ENCODE results near the gene C2CD2L. TPM values are rescaled to one million over a fixed set of nuclear protein-coding genes. Genes with fewer than 3 reads are reported as not detected.
"Not testable (repeated sequence)": the region's sequence is repeated elsewhere in the genome, so short reads cannot be mapped to it uniquely, and the experiment has no call there.

Gene C2CD2L
- 5.5 and 7.5 TPM in 2 replicates for polyA plus RNA-seq (2014; cell fraction: cytosol; rRNA removed)
- 9.9 and 12.1 TPM in 2 replicates for polyA plus RNA-seq (2014; cell fraction: nucleus; rRNA removed)

DNA sequence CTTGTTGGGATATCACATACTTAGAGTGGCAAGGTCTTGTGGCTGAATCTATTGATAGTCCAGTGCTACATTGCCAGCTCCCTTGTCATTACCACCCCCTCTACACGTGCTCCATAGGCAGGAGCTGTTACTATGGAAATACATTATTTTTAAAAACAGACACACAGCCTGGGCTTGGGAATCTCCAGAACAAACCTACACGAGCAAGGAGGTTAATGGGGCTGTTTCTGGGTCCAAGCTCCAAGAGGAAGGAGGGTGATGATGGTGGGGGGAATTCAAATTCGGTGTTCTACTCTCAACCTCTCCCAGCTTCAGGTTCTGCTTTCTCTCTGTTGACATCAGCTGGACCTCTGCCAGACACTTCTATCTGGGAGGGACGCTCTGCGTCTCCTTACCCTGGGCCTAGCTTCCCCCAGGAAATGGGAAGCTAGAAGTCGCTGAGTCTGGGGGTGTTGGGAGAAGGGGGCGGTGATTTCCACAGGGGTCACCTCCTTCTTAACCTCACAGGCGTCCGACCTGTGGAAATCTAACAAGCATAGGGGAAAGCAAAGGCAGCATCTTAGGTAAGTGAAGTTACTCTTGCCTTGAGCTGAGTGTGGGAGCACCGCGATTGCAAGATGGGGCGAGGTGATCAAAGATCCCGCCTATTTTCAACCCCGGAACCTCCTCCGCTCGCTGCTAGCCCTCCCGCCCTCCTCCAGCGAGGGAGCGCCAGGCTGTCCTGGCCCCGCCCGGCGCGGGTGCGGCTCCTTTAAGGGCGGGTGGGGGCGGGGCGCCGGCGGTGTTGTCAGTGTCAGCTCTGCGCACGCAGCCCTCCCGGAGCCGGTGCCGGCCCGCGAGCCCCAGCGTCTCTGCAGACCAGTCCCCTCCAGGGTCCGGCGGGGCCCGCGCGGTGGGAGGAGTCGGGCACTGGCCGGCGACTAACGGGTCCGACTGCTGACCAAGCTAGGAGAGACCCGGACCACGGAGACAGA is at the start of gene C2CD2L:
C2CD2L (plus strand) TSS at position 781 of the 974 bp plus-strand sequence. CDS start 398 bp downstream, outside the sequence.
- DNase-seq (ENCODE audit: low spot score), result peak; percentile 79

DNA sequence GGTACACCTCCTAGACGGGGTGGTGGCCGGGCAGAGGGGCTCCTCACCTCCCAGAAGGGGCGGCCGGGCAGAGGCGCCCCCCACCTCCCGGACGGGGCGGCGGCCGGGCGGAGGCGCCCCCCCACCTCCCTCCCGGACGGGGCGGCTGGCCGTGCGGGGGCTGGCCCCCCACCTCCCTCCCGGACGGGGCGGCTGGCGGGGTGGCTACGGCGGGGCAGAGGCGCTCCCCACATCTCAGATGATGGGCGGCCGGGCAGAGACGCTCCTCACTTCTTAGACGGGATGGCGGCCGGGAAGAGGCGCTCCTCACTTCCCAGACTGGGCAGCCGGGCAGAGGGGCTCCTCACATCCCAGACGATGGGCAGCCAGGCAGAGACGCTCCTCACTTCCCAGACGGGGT is 48.0 kb upstream of the C2CD2L start:
- not testable (repeated sequence) for DNase-seq (ENCODE audit: low spot score)

DNA sequence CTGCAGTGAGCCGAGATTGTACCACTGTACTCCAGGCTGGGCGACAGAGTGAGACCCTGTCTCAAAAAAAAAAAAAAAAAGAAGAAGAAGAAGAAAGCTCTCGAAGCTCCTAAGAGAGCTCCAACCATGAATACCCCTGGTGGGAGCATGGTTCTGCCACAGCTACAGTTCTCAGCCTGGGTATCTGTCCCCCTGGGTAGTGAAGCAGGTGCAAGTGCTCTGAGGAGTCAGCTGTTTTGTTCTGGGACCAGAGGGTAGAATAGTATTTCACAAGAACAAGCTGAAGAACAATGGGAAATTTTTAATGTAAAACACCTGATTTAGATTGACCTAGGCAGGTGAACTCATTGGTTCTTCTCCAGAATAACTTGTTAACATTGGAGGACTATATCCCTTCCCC is 45.9 kb upstream of the C2CD2L start:
- DNase-seq (ENCODE audit: low spot score), result no peak

DNA sequence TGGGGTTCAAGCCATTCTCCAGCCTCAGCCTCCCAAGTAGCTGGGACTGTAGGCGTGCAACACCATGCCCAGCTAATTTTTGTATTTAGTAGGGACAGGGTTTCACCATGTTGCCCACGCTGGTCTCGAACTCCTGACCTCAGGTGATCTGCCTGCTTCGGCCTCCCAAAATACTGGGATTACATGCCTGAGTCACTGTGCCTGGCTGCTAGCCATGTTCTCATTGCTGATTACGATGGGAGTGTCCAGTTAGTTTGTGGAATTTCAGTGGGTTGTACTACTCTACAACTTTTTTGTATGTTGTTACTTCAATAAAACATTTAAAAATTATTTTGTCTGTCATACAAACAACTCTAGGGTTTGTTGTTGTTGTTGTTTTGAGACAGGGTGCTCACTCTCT is 44.4 kb upstream of the C2CD2L start:
- DNase-seq (ENCODE audit: low spot score), result no peak

DNA sequence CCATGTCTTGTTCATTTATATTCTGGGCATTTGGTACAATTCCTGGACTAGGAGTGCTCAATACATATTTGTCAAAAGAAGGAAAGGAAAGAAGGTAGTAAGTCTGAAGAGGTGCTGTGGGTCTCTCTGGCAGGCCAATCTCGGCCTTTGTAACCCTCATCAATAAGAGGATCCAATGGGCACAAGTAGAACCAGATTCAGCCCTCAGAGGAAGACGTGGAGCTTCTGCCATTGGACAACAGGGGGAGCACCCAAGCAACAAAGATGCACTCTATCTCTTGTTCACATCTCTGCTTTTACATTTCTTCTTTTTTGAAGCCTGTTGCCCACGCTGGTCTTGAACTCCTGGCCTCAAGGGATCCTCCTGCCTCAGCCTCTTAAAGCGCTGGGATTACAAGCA is 41.8 kb upstream of the C2CD2L start:
- peak; percentile 17 for DNase-seq (ENCODE audit: low spot score)

DNA sequence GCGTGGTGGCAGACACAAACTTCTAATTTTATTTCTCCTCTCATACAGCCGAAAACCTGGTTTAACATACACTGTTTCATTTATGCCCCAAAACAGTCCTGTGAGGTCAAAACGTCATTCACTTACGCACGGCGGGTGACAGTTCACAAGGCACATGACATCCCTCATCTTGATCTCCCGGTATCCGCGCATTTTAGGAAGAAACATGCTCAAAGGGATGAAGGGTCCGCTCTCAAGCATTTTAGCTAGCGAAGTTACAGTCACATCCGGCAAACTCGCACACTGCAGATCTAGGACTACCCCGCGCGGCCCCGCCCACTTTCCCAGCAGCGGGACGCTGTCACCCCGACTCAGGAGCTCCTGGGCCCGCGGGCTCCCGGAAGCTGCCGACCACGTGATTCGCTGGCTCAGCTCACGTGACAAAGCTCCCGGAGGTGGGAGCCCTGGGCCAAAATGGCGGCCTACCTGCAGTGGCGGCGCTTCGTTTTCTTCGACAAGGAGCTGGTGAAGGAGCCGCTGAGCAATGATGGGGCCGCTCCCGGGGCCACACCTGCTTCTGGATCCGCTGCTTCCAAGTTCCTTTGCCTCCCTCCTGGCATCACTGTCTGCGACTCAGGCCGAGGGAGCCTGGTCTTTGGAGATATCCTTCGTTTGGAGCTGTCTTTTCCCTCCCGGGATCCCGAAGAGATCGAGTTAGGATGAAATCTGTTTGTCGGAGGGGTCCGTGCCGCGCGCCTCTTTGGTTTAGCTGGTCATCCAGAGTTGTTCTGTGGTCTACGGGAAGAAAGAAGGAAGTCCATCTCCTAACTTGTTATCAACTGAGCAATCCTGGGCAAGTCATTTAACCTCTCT is 39.5 kb upstream of the C2CD2L start, which contains the start of gene VPS11:
VPS11 (plus strand) TSS at position 448 of the 852 bp plus-strand sequence; CDS start at position 454, 6 bp downstream.
- peak; percentile 90 for DNase-seq (ENCODE audit: low spot score)

DNA sequence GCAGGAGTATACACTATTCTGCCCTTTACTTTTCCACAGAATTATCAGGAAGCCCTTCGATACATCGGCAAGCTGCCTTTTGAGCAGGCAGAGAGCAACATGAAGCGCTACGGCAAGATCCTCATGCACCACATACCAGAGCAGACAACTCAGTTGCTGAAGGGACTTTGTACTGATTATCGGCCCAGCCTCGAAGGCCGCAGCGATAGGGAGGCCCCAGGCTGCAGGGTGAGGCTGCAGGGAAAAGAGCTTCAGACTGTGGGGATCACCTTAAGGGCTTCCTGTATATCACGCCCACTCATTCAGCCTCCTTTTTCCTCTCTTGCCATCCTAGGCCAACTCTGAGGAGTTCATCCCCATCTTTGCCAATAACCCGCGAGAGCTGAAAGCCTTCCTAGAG is 29.3 kb upstream of the C2CD2L start:
- no peak for DNase-seq (ENCODE audit: low spot score)

DNA sequence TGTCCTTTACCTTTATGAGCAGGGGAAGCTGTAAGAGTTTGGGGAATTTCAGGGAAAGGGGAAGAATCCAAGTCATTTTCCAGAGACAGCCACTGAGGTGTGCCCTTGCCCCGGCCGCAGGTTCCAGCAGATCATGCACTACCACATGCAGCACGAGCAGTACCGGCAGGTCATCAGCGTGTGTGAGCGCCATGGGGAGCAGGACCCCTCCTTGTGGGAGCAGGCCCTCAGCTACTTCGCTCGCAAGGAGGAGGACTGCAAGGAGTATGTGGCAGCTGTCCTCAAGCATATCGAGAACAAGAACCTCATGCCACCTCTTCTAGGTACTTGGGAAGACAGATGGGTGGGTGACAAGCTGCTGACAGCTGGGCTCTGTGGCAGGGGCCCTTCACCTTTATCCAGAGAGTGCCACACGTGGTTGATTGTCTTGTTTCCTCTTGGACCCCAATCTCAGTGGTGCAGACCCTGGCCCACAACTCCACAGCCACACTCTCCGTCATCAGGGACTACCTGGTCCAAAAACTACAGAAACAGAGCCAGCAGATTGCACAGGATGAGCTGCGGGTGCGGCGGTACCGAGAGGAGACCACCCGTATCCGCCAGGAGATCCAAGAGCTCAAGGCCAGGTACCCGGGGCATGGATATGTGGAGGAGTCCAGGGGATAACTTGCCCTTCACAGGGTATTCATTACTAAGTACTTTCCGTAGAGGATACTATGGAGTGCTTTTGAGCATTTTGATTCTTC is 28.3 kb upstream of the C2CD2L start:
- no peak for DNase-seq (ENCODE audit: low spot score)

DNA sequence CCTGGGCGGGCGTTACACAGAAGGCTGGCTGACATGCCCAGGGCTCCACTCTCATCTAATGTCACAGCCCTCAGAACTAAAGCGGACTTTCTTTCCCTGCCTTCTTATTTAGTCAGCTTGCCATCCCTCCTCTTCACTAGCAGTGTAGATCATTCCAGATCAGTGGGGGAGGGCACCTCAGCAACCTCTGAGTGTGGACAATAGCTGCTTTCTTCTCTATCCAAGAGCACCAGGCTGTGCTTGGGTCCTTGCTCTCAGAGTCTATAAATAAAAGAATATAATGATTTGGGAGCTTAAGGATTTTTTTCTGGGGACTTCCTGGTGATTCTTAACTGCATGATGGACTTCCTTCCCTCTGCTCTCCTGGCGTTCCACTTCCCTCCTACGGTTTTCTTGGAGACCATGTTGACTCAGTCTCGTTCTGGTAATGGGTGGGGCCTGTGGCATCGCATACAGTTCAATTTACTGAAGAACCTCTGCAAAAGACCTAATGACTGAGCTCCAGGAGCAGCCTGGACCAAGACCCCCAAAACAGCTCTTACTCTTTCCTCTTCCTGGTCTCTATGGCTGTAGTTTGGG is 25.4 kb upstream of the C2CD2L start:
- no peak for DNase-seq (ENCODE audit: low spot score)

DNA sequence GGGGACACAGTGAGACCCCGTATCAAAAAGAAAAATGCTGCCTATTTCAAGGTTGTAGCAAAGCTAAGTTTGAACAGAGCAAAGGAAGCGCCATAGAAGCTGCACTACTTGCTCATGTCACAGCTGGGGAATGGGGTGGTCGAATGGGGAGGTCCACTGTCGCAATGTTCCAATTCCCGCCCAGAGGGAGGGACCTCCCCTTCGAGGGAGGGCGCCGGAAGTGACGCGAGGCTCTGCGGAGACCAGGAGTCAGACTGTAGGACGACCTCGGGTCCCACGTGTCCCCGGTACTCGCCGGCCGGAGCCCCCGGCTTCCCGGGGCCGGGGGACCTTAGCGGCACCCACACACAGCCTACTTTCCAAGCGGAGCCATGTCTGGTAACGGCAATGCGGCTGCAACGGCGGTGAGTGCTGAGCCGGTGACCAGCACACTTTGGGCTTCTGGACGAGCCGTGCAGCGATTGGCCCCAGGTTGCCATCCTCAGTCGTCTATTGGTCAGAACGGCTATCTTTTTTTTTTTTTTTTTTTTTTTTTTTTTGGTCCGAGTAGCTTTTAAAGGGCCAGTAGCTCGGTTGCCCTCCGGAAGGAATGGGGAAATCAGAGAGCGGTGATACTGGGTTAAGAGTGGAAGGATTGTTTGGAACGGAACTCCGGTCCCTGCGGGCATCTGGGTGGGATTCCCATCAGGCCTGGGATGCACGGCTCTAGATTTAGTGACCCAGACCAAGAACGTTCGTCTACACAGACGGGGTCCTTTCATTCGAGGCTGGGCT is 22.3 kb upstream of the C2CD2L start, which contains the start of gene HMBS:
HMBS (plus strand) TSS at position 219 of the 774 bp plus-strand sequence; CDS start at position 372, 153 bp downstream.
- peak; percentile 88 for DNase-seq (ENCODE audit: low spot score)

DNA sequence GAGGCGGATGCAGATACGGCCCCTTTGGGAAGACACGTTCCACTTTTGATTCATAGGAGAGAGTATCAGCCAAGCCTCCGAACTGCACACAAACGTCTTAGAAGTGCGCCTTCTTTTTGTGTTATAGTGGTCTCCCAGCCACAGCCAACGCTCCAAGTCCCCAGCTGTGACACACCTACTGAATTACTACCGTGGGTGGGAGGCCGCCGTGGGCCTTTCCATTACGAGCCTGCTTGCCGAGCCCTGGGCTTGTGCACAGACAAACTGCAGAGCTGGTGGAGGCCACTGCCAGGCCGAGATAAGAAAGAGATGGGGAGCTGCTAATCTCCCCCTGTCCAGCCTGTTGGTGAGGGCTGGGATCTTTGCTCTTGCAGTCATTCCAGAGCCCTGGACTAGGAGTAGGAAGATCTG is 21.7 kb upstream of the C2CD2L start:
- DNase-seq (ENCODE audit: low spot score), result no peak

DNA sequence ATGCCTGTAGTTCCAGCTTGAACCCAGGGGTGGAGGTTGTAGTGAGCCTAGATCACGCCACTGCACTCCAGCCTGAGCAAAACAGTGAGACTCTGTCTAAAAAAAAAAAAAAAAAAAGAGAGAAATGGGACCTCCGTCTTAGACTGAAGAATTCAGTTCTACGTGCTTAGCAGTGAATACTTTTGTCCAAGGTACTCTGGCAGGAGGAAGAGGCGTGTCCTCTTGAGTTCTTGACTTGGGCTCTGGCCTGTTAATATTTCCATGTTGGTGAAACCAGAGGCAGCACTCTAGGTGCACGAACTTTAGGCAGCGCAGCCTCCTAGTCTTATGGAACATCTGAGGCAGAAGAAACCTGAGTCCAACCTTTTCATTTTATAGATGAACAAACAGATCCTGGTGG is 20.0 kb upstream of the C2CD2L start:
- DNase-seq (ENCODE audit: low spot score), result no peak

DNA sequence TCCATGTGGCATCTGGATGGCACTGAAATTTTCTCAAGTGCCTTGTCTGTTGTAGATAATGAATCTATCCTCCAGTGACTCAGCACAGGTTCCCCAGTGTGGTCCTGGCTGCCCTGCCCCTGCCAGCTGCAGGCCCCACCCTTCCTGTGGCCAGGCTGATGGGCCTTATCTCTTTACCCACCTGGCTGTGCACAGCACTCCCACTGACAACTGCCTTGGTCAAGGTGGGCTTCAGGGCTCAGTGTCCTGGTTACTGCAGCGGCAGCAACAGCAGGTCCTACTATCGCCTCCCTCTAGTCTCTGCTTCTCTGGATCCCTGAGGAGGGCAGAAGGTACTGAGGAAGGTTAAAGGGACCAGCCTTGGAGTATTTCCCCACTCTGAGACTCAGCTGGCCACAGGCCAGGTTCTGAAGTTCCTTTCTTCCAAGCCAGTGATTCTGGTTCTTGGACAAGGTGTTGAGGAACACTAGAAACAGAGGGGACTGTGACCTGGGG is 19.4 kb upstream of the C2CD2L start:
- no peak for DNase-seq (ENCODE audit: low spot score)

DNA sequence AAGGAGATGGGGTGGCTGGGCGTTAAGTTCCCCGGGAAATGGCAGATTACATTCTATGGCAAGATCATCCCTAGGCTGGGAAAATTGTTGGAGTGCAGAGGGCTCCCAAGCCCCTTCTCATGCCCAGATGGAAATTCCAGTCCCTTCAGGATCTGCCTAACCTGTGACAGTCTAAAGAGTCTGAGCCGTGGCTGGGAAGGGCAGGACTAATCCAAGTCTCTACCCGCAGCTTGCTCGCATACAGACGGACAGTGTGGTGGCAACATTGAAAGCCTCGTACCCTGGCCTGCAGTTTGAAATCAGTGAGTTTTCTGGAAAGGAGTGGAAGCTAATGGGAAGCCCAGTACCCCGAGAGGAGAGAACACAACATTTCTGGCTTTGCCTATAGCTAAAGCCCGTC is 18.7 kb upstream of the C2CD2L start:
- no peak for DNase-seq (ENCODE audit: low spot score)

DNA sequence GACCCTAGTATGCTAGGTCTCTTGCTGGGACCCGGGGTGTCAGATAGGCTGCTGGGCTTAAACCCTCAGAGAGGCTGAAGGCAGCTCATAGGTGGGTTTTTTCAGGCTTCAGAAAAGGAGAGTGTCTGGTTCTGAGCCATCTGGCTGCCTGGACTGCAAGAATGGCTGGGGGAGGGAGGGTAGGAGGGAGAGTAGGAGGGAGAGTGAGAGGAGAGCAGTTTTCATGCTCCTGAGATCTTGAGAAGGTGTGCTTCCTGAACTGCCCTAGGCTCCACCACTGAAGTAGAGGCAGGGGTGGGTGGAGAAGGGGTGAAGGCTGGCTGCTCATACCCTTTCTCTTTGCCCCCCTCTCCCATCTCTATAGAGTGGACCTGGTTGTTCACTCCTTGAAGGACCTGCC is 17.8 kb upstream of the C2CD2L start:
- no peak for DNase-seq (ENCODE audit: low spot score)

DNA sequence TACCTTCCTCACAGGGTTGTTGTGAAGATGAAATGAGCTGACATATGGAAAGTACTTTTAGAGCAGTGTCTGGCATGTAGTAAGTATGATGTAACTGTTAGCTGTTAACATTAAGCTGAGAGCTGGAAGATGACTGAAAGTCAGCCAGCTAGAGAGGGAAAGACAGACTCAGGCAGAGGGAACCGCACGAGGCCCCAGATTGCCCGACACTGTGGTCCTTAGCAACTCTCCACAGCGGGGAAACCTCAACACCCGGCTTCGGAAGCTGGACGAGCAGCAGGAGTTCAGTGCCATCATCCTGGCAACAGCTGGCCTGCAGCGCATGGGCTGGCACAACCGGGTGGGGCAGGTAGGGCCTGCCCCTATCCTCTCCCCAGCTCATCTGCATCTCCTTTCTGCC is 16.0 kb upstream of the C2CD2L start:
- no peak for DNase-seq (ENCODE audit: low spot score)

DNA sequence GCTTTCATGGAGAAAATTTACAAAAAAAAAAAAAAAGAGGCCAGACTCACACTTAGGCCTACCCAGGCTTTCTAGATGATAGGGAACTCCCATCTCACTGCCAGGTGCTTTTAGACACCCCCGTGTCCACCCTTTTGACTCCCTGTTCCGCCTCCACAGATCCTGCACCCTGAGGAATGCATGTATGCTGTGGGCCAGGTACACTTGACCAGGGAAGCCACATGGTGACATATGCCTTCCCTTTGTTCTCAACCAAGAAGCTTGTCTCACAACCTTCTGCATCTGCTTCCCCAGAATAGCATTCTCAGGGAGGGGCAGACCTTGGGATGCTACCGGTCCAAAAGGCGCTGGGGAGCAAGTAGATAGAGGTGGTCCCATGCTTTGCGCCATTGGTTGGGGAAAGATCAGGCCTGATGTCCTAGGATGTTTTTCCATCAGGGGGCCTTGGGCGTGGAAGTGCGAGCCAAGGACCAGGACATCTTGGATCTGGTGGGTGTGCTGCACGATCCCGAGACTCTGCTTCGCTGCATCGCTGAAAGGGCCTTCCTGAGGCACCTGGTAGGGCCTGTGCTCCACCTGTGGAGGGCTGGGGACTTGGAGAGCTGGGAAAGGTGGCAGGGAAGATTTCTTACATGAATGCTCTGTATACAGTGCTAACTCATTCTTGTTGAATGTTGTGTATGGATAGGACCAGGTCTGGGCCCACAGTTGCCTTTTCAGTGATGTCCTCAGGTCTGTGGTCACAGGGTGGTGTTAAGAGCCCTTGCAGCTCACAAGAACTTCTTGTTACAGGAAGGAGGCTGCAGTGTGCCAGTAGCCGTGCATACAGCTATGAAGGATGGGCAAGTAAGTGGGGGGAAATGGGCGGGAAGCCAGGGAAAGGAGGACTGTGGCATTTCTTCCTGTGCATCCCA is 14.9 kb upstream of the C2CD2L start:
- DNase-seq (ENCODE audit: low spot score), result no peak

Measured in SK-N-DZ (cell line).